Mesendoderm (in vitro differentiated cells): ENCODE data around the gene KLF14.
"Not testable (repeated sequence)": the region's sequence is repeated elsewhere in the genome, so short reads cannot be mapped to it uniquely, and the experiment has no call there.

Experiments
- DNase-seq: peaks from one replicate; pipeline ENCODE4 v3.0.0; 2013
- H2AK5ac ChIP-seq: 2 replicates; pipeline ENCODE4 v1.6.1; 2013; ENCODE audit warnings: low read length, inconsistent platforms
- H2BK120ac ChIP-seq: 2 replicates; pipeline ENCODE4 v1.6.1; 2013; ENCODE audit warnings: low read depth, mild to moderate bottlenecking, low read length, moderate library complexity, mixed read lengths
- H2BK15ac ChIP-seq: replicated peaks from 2 replicates; pipeline ENCODE4 v1.6.1; 2013; ENCODE audit warnings: low read depth, mild to moderate bottlenecking, moderate library complexity
- H2BK5ac ChIP-seq: 2 replicates; pipeline ENCODE4 v1.6.1; 2013; ENCODE audit warnings: low read length, inconsistent platforms
- H3K18ac ChIP-seq: 2 replicates; pipeline ENCODE4 v1.6.1; 2013; ENCODE audit warnings: mild to moderate bottlenecking, low read length, mixed read lengths
- H3K23ac ChIP-seq: one replicate; pipeline ENCODE4 v1.6.1; 2013; ENCODE audit warnings: low read length
- H3K27ac ChIP-seq: 2 replicates; pipeline ENCODE4 v1.5.1; 2013; ENCODE audit warnings: low read depth, mild to moderate bottlenecking, inconsistent platforms, low read length, moderate library complexity
- H3K27me3 ChIP-seq: 2 replicates; pipeline ENCODE4 v1.6.1; 2013; ENCODE audit warnings: low read length, control low read depth, mild to moderate bottlenecking, inconsistent platforms; ENCODE audit not compliant: insufficient read depth, poor library complexity
- H3K36me3 ChIP-seq: 2 replicates; pipeline ENCODE4 v1.6.1; 2013; ENCODE audit warnings: low read length, inconsistent platforms; ENCODE audit not compliant: control insufficient read depth, insufficient read depth
- H3K4ac ChIP-seq: one replicate; pipeline ENCODE4 v1.6.1; 2013; ENCODE audit warnings: low read depth, mild to moderate bottlenecking, low read length, moderate library complexity
- H3K4me1 ChIP-seq: 2 replicates; pipeline ENCODE4 v1.6.1; 2013; ENCODE audit warnings: low read depth, low read length, inconsistent platforms; ENCODE audit not compliant: control insufficient read depth
- H3K4me2 ChIP-seq: 2 replicates; pipeline ENCODE4 v1.6.1; 2013; ENCODE audit warnings: low read length
- H3K4me3 ChIP-seq: 2 replicates; pipeline ENCODE4 v1.5.1; 2013; ENCODE audit warnings: mild to moderate bottlenecking, low read length
- H3K56ac ChIP-seq: one replicate; pipeline ENCODE4 v1.6.1; 2013; ENCODE audit warnings: low read length
- H3K79me1 ChIP-seq: 2 replicates; pipeline ENCODE4 v1.6.1; 2013; ENCODE audit warnings: low read length, inconsistent platforms
- H3K79me2 ChIP-seq: 2 replicates; pipeline ENCODE4 v1.6.1; 2013; ENCODE audit warnings: mild to moderate bottlenecking, low read length; ENCODE audit not compliant: control insufficient read depth, insufficient read depth
- H3K9ac ChIP-seq: 2 replicates; pipeline ENCODE4 v1.6.1; 2013; ENCODE audit warnings: low read length, inconsistent platforms
- H4K5ac ChIP-seq: one replicate; pipeline ENCODE4 v1.6.1; 2013; ENCODE audit warnings: low read length
- H4K8ac ChIP-seq: one replicate; pipeline ENCODE4 v1.6.1; 2013; ENCODE audit warnings: low read depth, mild to moderate bottlenecking, control low read depth, low read length, moderate library complexity
- WGBS: extraction: QIAGEN DNeasy Blood & Tissue Kit; methylation state at CpG from one replicate; pipeline ENCODE4 v1.1.7; 2013; ENCODE audit warnings: low lambda C conversion rate, missing lambda C conversion rate; ENCODE audit not compliant: insufficient coverage; ENCODE audit errors: extremely low coverage; 5-methylcytosine and 5-hydroxymethylcytosine counted together

KLF14 gene

GRCh38 chr7:130692396-130692795 lies 41.6 kb downstream of the KLF14 start:
- not testable (repeated sequence) for H3K4me1 ChIP-seq, H4K5ac ChIP-seq, H3K4ac ChIP-seq, H3K79me2 ChIP-seq, H3K79me1 ChIP-seq, H3K4me2 ChIP-seq, H4K8ac ChIP-seq, H3K23ac ChIP-seq, H2AK5ac ChIP-seq, H2BK15ac ChIP-seq, H2BK5ac ChIP-seq, H3K27me3 ChIP-seq, H2BK120ac ChIP-seq, H3K56ac ChIP-seq, H3K9ac ChIP-seq, DNase-seq, H3K4me3 ChIP-seq, H3K27ac ChIP-seq, H3K36me3 ChIP-seq, H3K18ac ChIP-seq
- WGBS = no CpG with 5 or more reads among the region's 1 CpG

DNA sequence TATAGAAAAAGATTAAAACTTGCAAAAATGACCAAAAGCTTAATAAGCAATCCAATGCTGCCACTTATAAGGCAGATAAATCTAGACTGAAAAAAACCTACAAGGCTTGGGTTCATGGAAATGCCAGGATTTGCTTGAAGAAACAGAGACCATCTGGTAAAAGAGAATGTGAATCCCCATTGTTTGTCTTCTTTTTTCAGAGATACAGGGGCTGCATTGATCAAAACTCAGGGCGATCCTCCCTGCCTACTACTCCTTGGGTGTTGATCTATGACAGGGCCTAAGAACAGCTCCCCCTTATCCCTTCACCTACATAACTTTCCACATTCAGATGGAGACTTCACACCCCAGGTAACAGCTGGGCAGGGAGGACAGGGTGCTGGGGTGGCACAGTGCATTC lies 44.3 kb downstream of the KLF14 start:
- Histone ChIP-seq H2AK5ac (no peak overlapping the region), H3K36me3 (no peaks in the 10 kb centered on the region), H2BK5ac (no peak overlapping the region), H3K23ac (no peak overlapping the region), H3K4me3 (no peak overlapping the region), H3K27ac (no peak overlapping the region), H3K79me2 (no peaks in the 10 kb centered on the region), H3K18ac (no peak overlapping the region), H3K9ac (no peak overlapping the region), H3K79me1 (no peaks in the 10 kb centered on the region), H3K4ac (no peak overlapping the region), H4K5ac (no peak overlapping the region), H4K8ac (no peak overlapping the region), H2BK15ac (no peak overlapping the region), H2BK120ac (no peak overlapping the region), H3K56ac (no peak overlapping the region), H3K4me1 (no peaks in the 10 kb centered on the region), H3K4me2 (no peak overlapping the region), H3K27me3 (peaks cover 2% of the 10 kb centered on the region)
- peak; percentile 16 for DNase-seq
- no CpG with 5 or more reads among the region's 1 CpG for WGBS

DNA sequence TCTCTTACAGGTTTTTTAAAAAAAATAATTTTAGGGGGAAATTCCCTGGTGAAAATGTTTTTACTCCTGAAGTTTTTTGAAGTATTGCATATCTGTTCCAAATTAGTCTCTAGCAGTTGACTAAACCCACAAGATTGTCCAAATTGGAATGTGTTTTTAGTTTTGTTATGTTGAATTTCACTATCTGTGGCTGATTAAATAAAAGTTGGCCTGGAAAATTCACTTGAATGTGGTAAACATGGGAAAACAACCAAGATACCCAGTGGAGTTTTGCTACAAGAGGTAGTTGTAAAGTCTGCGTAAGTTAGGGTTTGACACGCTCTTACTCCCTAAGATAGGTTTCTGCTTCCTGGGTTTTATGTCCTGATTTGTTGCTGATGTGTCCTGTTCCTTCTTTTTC lies 51.0 kb downstream of the KLF14 start:
- Histone ChIP-seq H3K4me1 (no peaks in the 10 kb centered on the region), H4K8ac (no peak overlapping the region), H3K23ac (no peak overlapping the region), H3K79me1 (no peaks in the 10 kb centered on the region), H3K4ac (no peak overlapping the region), H3K4me2 (no peak overlapping the region), H3K27ac (no peak overlapping the region), H3K18ac (no peak overlapping the region), H3K9ac (no peak overlapping the region), H2AK5ac (no peak overlapping the region), H3K36me3 (no peaks in the 10 kb centered on the region), H2BK15ac (no peak overlapping the region), H2BK120ac (no peak overlapping the region), H3K4me3 (no peak overlapping the region), H3K27me3 (peaks cover 2% of the 10 kb centered on the region), H3K56ac (no peak overlapping the region), H4K5ac (no peak overlapping the region), H3K79me2 (no peaks in the 10 kb centered on the region), H2BK5ac (no peak overlapping the region)
- no CpG with 5 or more reads among the region's 2 CpGs for WGBS
- no peak for DNase-seq
